Gastroesophageal sphincter (tissue), 3 donors: Measurements from ENCODE around the gene DNAL1.

Experiments
- CTCF ChIP-seq, 4 experiments: fragments of 200-600 bp in 2 of 4; fragments of 450-650 bp in 2 of 4; sonication (generic) in 1 of 4; IDR thresholded peaks; one replicate each; pipeline ENCODE4 v1.5.1; 2017 to 2019; ENCODE audit warnings: antibody characterized with exemption in 4 of 4, mild to moderate bottlenecking in 2 of 4, moderate library complexity in 2 of 4
- EP300 ChIP-seq: sonication (generic); formaldehyde crosslinking; IDR thresholded peaks from one replicate; pipeline ENCODE4 v1.6.1; 2017; ENCODE audit warnings: antibody characterized with exemption, mild to moderate bottlenecking
- POLR2A ChIP-seq, 2 donors: fragments of 450-650 bp; IDR thresholded peaks; one replicate each; pipeline ENCODE4 v1.6.1; 2017; ENCODE audit warnings: antibody characterized with exemption in 2 of 2, mild to moderate bottlenecking in 2 of 2, moderate library complexity in 1 of 2
- POLR2AphosphoS5 ChIP-seq: sonication (generic); formaldehyde crosslinking; IDR thresholded peaks from one replicate; pipeline ENCODE4 v1.6.1; 2017; ENCODE audit warnings: antibody characterized with exemption

- TF ChIP-seq POLR2A (IDR thresholded peaks at IDR 0.05) (no peak), CTCF (IDR thresholded peaks at IDR 0.05) (no peak), POLR2AphosphoS5 (no peak), EP300 (no peak)
These were observed 95.3 kb downstream of the DNAL1 start for GRCh38 chr14:73739899-73740617.
